HL-60 (cell line): Measurements from ENCODE around the gene HAPLN1.
"Not testable (repeated sequence)": the region's sequence is repeated elsewhere in the genome, so short reads cannot be mapped to it uniquely, and the experiment has no call there.

ENCODE experiments used
- GABPA ChIP-seq: IDR thresholded peaks from 2 replicates; pipeline ENCODE4 v1.6.1; 2012; ENCODE audit warnings: low read depth
- POLR2AphosphoS5 ChIP-seq: IDR thresholded peaks from 2 replicates; pipeline ENCODE4 v1.6.1; 2012; ENCODE audit warnings: low read depth
- REST ChIP-seq: IDR thresholded peaks from 2 replicates; pipeline ENCODE4 v1.6.1; 2012; ENCODE audit warnings: low read depth; ENCODE audit not compliant: insufficient replicate concordance
- TF ChIP-seq, protein P1 (sequence below): IDR thresholded peaks from one replicate; pipeline ENCODE4 v1.5.1; 2011; ENCODE audit warnings: low read length, control low read depth, inconsistent platforms; ENCODE audit not compliant: insufficient read depth

DNA sequence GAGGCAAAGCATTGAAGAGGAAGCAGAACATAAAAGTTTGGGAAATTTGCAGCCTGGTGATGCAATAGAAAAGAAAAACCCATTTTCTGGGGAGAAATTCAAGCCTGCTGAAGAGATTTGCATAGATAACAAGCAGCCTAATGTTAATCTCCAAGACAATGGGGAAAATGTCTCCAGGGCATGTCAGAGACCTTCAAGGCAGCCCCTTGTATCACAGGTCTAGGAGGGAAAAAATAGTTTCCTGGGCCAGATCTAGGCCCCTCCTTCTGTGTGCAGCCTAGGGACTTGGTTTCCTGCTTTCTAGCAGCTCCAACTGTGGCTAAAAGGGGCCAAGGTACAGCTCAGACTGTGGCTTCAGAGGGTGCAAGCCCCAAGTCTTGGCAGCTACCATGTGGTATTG, 14.4 kb upstream of the HAPLN1 start:
- not testable (repeated sequence) for TF ChIP-seq POLR2AphosphoS5, REST, GABPA
- TF ChIP-seq, protein P1, sequence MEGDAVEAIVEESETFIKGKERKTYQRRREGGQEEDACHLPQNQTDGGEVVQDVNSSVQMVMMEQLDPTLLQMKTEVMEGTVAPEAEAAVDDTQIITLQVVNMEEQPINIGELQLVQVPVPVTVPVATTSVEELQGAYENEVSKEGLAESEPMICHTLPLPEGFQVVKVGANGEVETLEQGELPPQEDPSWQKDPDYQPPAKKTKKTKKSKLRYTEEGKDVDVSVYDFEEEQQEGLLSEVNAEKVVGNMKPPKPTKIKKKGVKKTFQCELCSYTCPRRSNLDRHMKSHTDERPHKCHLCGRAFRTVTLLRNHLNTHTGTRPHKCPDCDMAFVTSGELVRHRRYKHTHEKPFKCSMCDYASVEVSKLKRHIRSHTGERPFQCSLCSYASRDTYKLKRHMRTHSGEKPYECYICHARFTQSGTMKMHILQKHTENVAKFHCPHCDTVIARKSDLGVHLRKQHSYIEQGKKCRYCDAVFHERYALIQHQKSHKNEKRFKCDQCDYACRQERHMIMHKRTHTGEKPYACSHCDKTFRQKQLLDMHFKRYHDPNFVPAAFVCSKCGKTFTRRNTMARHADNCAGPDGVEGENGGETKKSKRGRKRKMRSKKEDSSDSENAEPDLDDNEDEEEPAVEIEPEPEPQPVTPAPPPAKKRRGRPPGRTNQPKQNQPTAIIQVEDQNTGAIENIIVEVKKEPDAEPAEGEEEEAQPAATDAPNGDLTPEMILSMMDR = not testable (repeated sequence)
